Ovary (tissue), 3 donors: ENCODE measurements around the gene PTOV1.

Experiments used
- POLR2A ChIP-seq: fragments of 450-650 bp; IDR thresholded peaks from one replicate; pipeline ENCODE4 v1.6.1; 2017; ENCODE audit warnings: antibody characterized with exemption, mild to moderate bottlenecking, moderate library complexity
- TF ChIP-seq, protein P1 (sequence below), 3 donors: fragments of 450-650 bp in 2 of 3; fragments of 200-600 bp in 1 of 3; IDR thresholded peaks; one replicate each; pipeline versions ENCODE4 v1.5.1 to v1.8.0; 2016 to 2022; ENCODE audit warnings: antibody characterized with exemption in 3 of 3, mild to moderate bottlenecking in 1 of 3
- donor health status: DM: no; HTN: no; CAD: no.

- TF ChIP-seq, protein P1, sequence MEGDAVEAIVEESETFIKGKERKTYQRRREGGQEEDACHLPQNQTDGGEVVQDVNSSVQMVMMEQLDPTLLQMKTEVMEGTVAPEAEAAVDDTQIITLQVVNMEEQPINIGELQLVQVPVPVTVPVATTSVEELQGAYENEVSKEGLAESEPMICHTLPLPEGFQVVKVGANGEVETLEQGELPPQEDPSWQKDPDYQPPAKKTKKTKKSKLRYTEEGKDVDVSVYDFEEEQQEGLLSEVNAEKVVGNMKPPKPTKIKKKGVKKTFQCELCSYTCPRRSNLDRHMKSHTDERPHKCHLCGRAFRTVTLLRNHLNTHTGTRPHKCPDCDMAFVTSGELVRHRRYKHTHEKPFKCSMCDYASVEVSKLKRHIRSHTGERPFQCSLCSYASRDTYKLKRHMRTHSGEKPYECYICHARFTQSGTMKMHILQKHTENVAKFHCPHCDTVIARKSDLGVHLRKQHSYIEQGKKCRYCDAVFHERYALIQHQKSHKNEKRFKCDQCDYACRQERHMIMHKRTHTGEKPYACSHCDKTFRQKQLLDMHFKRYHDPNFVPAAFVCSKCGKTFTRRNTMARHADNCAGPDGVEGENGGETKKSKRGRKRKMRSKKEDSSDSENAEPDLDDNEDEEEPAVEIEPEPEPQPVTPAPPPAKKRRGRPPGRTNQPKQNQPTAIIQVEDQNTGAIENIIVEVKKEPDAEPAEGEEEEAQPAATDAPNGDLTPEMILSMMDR (IDR thresholded peaks at IDR 0.05): no peak
- no peak for TF ChIP-seq POLR2A
Measured at GRCh38 chr19:49910179-49910578, 59.2 kb downstream of the PTOV1 start.
